GM12878 (cell line): Measurements from ENCODE around the gene UIMC1. TPM values are rescaled to one million over a fixed set of nuclear protein-coding genes. Genes with fewer than 3 reads are reported as not detected.

Experiments used
- ATF7 ChIP-seq: fragments of 450-650 bp; IDR thresholded peaks from 2 replicates; pipeline ENCODE4 v1.6.1; 2016; ENCODE audit warnings: low read depth, mild to moderate bottlenecking
- CUX1 ChIP-seq: IDR thresholded peaks from 2 replicates; pipeline ENCODE4 v1.6.1; 2012; ENCODE audit warnings: improper control_type of control experiment, low read depth, low read length; ENCODE audit not compliant: insufficient replicate concordance
- FOS ChIP-seq: IDR thresholded peaks from 3 replicates; pipeline ENCODE4 v1.6.1; 2011; ENCODE audit warnings: borderline replicate concordance; ENCODE audit not compliant: insufficient read length; ENCODE audit errors: extremely low read depth
- HCFC1 ChIP-seq: fragments of 150-350 bp; IDR thresholded peaks from 2 replicates; pipeline ENCODE4 v1.6.1; 2014; ENCODE audit warnings: low read length
- HSF1 ChIP-seq: fragments of 150-350 bp; IDR thresholded peaks from 2 replicates; pipeline ENCODE4 v1.6.1; 2014; ENCODE audit warnings: mild to moderate bottlenecking, low read depth, low read length
- JUNB ChIP-seq: IDR thresholded peaks from 2 replicates; pipeline ENCODE4 v1.6.1; 2016; ENCODE audit warnings: antibody characterized with exemption, mild to moderate bottlenecking
- MTA3 ChIP-seq: IDR thresholded peaks from 2 replicates; pipeline ENCODE4 v1.6.1; 2012; ENCODE audit warnings: low read length, inconsistent platforms, borderline replicate concordance
- POLR2A ChIP-seq: IDR thresholded peaks from 2 replicates; pipeline ENCODE4 v1.6.1; 2011; ENCODE audit warnings: low read depth, mild to moderate bottlenecking, low read length
- RAD51 ChIP-seq: fragments of 450-650 bp; IDR thresholded peaks from 2 replicates; pipeline ENCODE4 v1.6.1; 2016; ENCODE audit warnings: moderate library complexity, mild to moderate bottlenecking, inconsistent platforms
- SMAD1 ChIP-seq: fragments of 450-650 bp; IDR thresholded peaks from 2 replicates; pipeline ENCODE4 v1.6.1; 2018; ENCODE audit warnings: mild to moderate bottlenecking, low read depth; ENCODE audit not compliant: partially characterized antibody
- SUZ12 ChIP-seq: fragments of 200-600 bp; sonication (generic); IDR thresholded peaks from one replicate; pipeline ENCODE4 v1.6.1; 2018; ENCODE audit warnings: antibody characterized with exemption, mild to moderate bottlenecking; ENCODE audit not compliant: unreplicated experiment
- TARDBP ChIP-seq: IDR thresholded peaks from 2 replicates; pipeline ENCODE4 v1.6.1; 2016; ENCODE audit warnings: borderline replicate concordance
- ZBED1 ChIP-seq: IDR thresholded peaks from 2 replicates; pipeline ENCODE4 v1.6.1; 2016; ENCODE audit warnings: borderline replicate concordance
- polyA plus RNA-seq, 11 experiments: library from polyadenylated mRNA; depleted of rRNA in 4 of 11; unstranded in 6 of 11; stranded (reverse) in 5 of 11; fragments of >200 nt; fragmentation: Nextera tagmentation in 4 of 11; fragmentation: Illumina TruSeq in 1 of 11; extraction: Ambion mirVana in 4 of 11; extraction: Trizol in 1 of 11; gene quantifications; 1 replicate in 1 of 11; 2 replicates in 10 of 11; pipeline versions ENCODE4 v1.2.1 to v1.2.3, GENCODE V29; 2011 to 2016; ENCODE audit warnings: inconsistent platforms in 2 of 11, missing spikeins in 2 of 11, low read depth in 1 of 11
- total RNA-seq, 4 experiments: library from RNA; depleted of rRNA in 3 of 4; stranded (reverse); fragments of >200 nt in 3 of 4; fragmentation: Illumina TruSeq in 1 of 4; extraction: Trizol in 1 of 4; gene quantifications; 2 replicates each; pipeline versions ENCODE4 v1.2.1 to v1.2.3, GENCODE V29; 2013 to 2021

The UIMC1 gene
- total and polyA plus RNA-seq, 10 of the 15 experiments (the other 5 are each of a cell fraction or from before 2014, with no cell fraction given) = 16.2 to 51.4 (median 32.7) TPM

GRCh38 chr5:176955895-176956294, 50.7 kb downstream of the UIMC1 start (continued):
- TF ChIP-seq HSF1 (no peak), ZBED1 (no peak), CUX1 (no peak), JUNB (no peak), HCFC1 (no peak), POLR2A (no peak), TARDBP (no peak), ATF7 (no peak), MTA3 (no peak), RAD51 (no peak), SUZ12 (no peak), SMAD1 (no peak), FOS (no peak)
